GM12864 (cell line): Measurements from ENCODE around the gene TMEM255B.
"Not testable (repeated sequence)": the region's sequence is repeated elsewhere in the genome, so short reads cannot be mapped to it uniquely, and the experiment has no call there.

Experiments used
- DNase-seq: peaks from one replicate; pipeline ENCODE4 v3.0.0-alpha.2; 2011; ENCODE audit warnings: low read depth
- H3K4me3 ChIP-seq: 2 replicates; pipeline ENCODE4 v1.5.1; 2011; ENCODE audit warnings: mild to moderate bottlenecking, low read depth, low read length, control low read depth
- TF ChIP-seq, protein P1 (sequence below): IDR thresholded peaks from 2 replicates; pipeline ENCODE4 v1.5.1; 2011; ENCODE audit warnings: low read depth, mild to moderate bottlenecking, moderate library complexity, low read length, control low read depth, inconsistent platforms; ENCODE audit errors: missing control alignments

Gene TMEM255B

DNA sequence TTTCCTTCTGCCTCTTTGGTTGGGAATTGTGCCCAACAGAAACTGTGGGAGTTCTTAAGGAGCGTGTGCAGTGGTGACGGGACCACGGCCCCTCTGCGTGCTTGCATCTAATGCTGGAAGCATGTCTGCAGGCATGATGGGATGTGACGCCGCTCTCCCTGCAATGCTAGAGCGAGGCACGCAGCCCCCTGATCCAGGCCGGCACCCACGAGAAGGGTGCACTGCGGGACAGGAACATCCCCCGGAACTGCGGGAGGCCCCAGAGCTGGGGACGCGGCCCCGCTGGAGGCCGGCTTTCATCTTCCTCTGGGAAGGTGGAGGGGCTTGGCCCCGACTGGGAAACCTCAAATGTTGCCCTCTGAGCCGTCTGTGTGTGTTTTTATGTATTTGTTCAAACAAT is 32.7 kb downstream of the TMEM255B start:
- no peak for DNase-seq
- H3K4me3 ChIP-seq = no peak overlapping the region
- TF ChIP-seq, protein P1, sequence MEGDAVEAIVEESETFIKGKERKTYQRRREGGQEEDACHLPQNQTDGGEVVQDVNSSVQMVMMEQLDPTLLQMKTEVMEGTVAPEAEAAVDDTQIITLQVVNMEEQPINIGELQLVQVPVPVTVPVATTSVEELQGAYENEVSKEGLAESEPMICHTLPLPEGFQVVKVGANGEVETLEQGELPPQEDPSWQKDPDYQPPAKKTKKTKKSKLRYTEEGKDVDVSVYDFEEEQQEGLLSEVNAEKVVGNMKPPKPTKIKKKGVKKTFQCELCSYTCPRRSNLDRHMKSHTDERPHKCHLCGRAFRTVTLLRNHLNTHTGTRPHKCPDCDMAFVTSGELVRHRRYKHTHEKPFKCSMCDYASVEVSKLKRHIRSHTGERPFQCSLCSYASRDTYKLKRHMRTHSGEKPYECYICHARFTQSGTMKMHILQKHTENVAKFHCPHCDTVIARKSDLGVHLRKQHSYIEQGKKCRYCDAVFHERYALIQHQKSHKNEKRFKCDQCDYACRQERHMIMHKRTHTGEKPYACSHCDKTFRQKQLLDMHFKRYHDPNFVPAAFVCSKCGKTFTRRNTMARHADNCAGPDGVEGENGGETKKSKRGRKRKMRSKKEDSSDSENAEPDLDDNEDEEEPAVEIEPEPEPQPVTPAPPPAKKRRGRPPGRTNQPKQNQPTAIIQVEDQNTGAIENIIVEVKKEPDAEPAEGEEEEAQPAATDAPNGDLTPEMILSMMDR = no peak

- TF ChIP-seq, protein P1 = no peak
- no peak for DNase-seq
These were observed 33.3 kb downstream of the TMEM255B start for GRCh38 chr13:113792236-113792770.

GRCh38 chr13:113792886-113793717 is 34.1 kb downstream of the TMEM255B start:
- no peak for DNase-seq
- H3K4me3 ChIP-seq = no peak overlapping the region
- TF ChIP-seq, protein P1 = no peak

More at GRCh38 chr13:113792236-113792770, 33.3 kb downstream of the TMEM255B start:
- no peak overlapping the region for H3K4me3 ChIP-seq

DNA sequence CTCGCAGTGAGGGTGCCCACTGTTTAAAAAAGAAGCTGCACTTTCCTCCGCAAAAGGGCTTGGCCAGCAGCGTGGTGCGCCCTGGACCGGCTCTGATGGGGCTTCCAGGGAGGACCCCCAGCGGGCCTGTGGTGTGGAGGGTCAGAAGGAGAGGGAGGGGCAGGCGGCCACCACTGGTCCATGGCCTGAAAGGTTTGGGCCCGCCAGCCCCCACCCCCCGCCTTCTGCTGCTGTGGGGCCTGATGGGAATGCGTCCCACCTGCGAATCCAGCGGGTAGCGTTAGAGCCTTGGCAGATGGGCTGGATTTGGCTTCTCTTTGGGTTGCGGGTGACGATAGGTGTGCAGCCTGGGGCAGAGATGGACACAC is 34.7 kb downstream of the TMEM255B start:
- TF ChIP-seq, protein P1 = no peak
- no peak overlapping the region for H3K4me3 ChIP-seq
- no peak for DNase-seq

GRCh38 chr13:113794086-113794485 is 35.1 kb downstream of the TMEM255B start:
- DNase-seq = no peak
- H3K4me3 ChIP-seq = no peak overlapping the region
- TF ChIP-seq, protein P1 = no peak

DNA sequence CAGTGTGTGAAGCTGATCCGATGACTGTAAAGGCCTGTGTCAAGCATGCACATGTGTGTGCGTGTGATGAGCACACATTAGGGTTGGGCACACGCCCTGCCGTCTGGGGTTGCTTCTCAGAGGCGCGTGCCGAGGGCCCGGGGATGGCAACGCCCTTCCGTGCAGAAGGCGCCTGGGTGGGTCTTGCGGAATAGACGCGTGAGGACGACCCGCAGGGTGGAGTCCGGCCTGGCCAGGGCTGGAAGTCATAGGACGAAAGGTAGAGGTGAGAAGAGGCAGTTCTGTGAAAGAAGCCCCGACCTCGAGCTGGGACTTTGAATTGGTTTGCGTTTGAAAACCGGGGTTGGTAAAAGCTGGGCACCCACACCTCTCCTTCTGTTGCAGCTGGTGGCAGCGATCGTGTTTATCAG is 35.7 kb downstream of the TMEM255B start:
- no peak overlapping the region for H3K4me3 ChIP-seq
- DNase-seq = no peak
- TF ChIP-seq, protein P1 = no peak

- not testable (repeated sequence) for H3K4me3 ChIP-seq, DNase-seq
These were observed 36.3 kb downstream of the TMEM255B start for GRCh38 chr13:113795362-113795761.
